Activated T-cell treated with anti-CD3 and anti-CD28 coated beads for 48 hours (primary cell): ENCODE measurements around the gene ATP11A.

ENCODE experiments used
- DNase-seq: peaks from one replicate; pipeline ENCODE4 v3.0.0-alpha.2; 2020; ENCODE audit warnings: low read depth

The ATP11A gene

GRCh38 chr13:112894673-112895481, 205.0 kb downstream of the ATP11A start:
- no peak for DNase-seq

- DNase-seq, result no peak
Observed at GRCh38 chr13:112895521-112896465, 206.0 kb downstream of the ATP11A start.

GRCh38 chr13:112896736-112897602, 207.1 kb downstream of the ATP11A start:
- DNase-seq, result no peak

GRCh38 chr13:112897603-112897955, 207.7 kb downstream of the ATP11A start:
- no peak for DNase-seq

- DNase-seq, result no peak
Observed at GRCh38 chr13:112897956-112898620, 208.2 kb downstream of the ATP11A start.

- DNase-seq, result no peak
Observed at GRCh38 chr13:112898621-112899280, 208.9 kb downstream of the ATP11A start.

GRCh38 chr13:112899281-112900225, 209.7 kb downstream of the ATP11A start:
- no peak for DNase-seq

- no peak for DNase-seq
Observed at GRCh38 chr13:112900226-112900600, 210.4 kb downstream of the ATP11A start.

- DNase-seq, result no peak
Observed at GRCh38 chr13:112900691-112901091, 210.9 kb downstream of the ATP11A start.

GRCh38 chr13:112902101-112902651, 212.3 kb downstream of the ATP11A start:
- DNase-seq, result no peak

GRCh38 chr13:112902669-112903068, 212.8 kb downstream of the ATP11A start:
- DNase-seq, result no peak

GRCh38 chr13:112903071-112903577, 213.3 kb downstream of the ATP11A start:
- no peak for DNase-seq

- DNase-seq, result no peak
Observed at GRCh38 chr13:112903606-112904195, 213.9 kb downstream of the ATP11A start.

GRCh38 chr13:112904436-112904960, 214.7 kb downstream of the ATP11A start:
- DNase-seq, result no peak

GRCh38 chr13:112905086-112905485, 215.2 kb downstream of the ATP11A start:
- no peak for DNase-seq

GRCh38 chr13:112905619-112905989, 215.8 kb downstream of the ATP11A start:
- DNase-seq, result no peak

- DNase-seq, result no peak
Observed at GRCh38 chr13:112905990-112906641, 216.3 kb downstream of the ATP11A start.

GRCh38 chr13:112907286-112907685, 217.4 kb downstream of the ATP11A start:
- DNase-seq, result no peak
